Fibroblast of gingiva (primary cell): ENCODE measurements around the gene MBP.

Experiments used
- DNase-seq: peaks from one replicate; pipeline ENCODE4 v3.0.0-alpha.2; 2011; ENCODE audit warnings: low read depth

Gene MBP

GRCh38 chr18:77082316-77082955, 50.1 kb downstream of the MBP start:
- DNase-seq, result no peak

- DNase-seq, result peak; percentile 83
Measured at GRCh38 chr18:77081390-77081778, 51.2 kb downstream of the MBP start.

GRCh38 chr18:77079954-77080682, 52.5 kb downstream of the MBP start:
- DNase-seq, result no peak

- no peak for DNase-seq
Measured at GRCh38 chr18:77079088-77079487, 53.5 kb downstream of the MBP start.

GRCh38 chr18:77078690-77079070, 53.9 kb downstream of the MBP start:
- no peak for DNase-seq

- no peak for DNase-seq
Measured at GRCh38 chr18:77077941-77078689, 54.5 kb downstream of the MBP start.

- no peak for DNase-seq
Measured at GRCh38 chr18:77077401-77077800, 55.2 kb downstream of the MBP start.

- DNase-seq, result no peak
Measured at GRCh38 chr18:77076111-77076510, 56.5 kb downstream of the MBP start.

GRCh38 chr18:77074431-77074830, 58.2 kb downstream of the MBP start:
- no peak for DNase-seq

- no peak for DNase-seq
Measured at GRCh38 chr18:77073336-77074093, 59.1 kb downstream of the MBP start.

- no peak for DNase-seq
Measured at GRCh38 chr18:77072566-77072965, 60.0 kb downstream of the MBP start.

- DNase-seq, result peak; percentile 97
Measured at GRCh38 chr18:77071711-77072292, 60.8 kb downstream of the MBP start.

GRCh38 chr18:77071061-77071460, 61.5 kb downstream of the MBP start:
- DNase-seq, result no peak

GRCh38 chr18:77070627-77071026, 62.0 kb downstream of the MBP start:
- DNase-seq, result no peak

- no peak for DNase-seq
Measured at GRCh38 chr18:77069931-77070330, 62.7 kb downstream of the MBP start.

- no peak for DNase-seq
Measured at GRCh38 chr18:77069482-77069881, 63.1 kb downstream of the MBP start.

GRCh38 chr18:77068321-77069312, 64.0 kb downstream of the MBP start:
- DNase-seq, result peak; percentile 52

GRCh38 chr18:77067291-77068061, 65.1 kb downstream of the MBP start:
- peak; percentile 84 for DNase-seq

- no peak for DNase-seq
Measured at GRCh38 chr18:77066689-77067088, 65.9 kb downstream of the MBP start.

- DNase-seq, result no peak
Measured at GRCh38 chr18:77066101-77066500, 66.5 kb downstream of the MBP start.
